A673 (cell line): ENCODE results near the gene GRID1.

Source experiments
- EZH2 ChIP-seq: fragments of 200-600 bp; sonication (generic); IDR thresholded peaks from 2 replicates; pipeline ENCODE4 v1.6.1; 2017; ENCODE audit warnings: borderline replicate concordance, low read depth, mild to moderate bottlenecking, mixed read lengths, antibody characterized with exemption, low read length; ENCODE audit not compliant: poor library complexity, severe bottlenecking
- TF ChIP-seq, protein P1 (sequence below): fragments of 300-800, 200-600 bp; sonication (generic); conservative IDR thresholded peaks from 2 replicates; pipeline ENCODE4 v1.5.1; 2017; ENCODE audit warnings: low read depth, mild to moderate bottlenecking, antibody characterized with exemption, low read length, moderate library complexity, mixed read lengths

DNA sequence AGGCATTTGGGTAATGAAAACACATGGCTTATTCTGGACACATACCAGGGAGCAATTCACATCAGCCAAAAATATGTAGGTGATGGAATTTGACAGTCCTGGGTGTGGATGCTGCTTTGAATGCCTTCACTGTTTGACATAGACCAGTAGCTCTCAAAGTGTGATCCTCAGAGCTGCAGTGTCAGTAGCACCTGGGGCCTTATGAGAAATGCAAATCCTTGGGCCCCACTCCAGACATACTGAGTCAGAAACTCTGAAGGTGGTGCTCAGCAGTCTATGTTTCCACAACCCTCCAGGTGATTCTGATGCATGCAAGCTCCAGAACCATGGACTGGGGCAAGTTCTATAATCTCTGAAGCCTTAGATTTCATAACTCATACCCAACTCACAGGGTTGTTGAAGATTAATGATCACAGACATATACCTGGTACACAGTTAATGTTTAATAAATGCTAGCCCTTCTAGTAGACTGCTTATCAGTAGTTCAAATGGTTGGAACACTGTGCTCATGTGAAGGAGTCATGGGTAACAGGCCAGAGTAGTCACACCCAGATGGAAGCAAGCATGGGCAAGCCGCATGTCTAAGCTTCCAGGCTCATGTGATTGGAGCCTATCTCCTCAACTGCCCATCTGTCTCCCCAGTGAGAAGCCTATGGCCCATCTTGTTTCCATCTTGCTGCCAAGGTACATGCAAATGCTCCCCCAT lies 715.7 kb downstream of the GRID1 start:
- TF ChIP-seq, protein P1, sequence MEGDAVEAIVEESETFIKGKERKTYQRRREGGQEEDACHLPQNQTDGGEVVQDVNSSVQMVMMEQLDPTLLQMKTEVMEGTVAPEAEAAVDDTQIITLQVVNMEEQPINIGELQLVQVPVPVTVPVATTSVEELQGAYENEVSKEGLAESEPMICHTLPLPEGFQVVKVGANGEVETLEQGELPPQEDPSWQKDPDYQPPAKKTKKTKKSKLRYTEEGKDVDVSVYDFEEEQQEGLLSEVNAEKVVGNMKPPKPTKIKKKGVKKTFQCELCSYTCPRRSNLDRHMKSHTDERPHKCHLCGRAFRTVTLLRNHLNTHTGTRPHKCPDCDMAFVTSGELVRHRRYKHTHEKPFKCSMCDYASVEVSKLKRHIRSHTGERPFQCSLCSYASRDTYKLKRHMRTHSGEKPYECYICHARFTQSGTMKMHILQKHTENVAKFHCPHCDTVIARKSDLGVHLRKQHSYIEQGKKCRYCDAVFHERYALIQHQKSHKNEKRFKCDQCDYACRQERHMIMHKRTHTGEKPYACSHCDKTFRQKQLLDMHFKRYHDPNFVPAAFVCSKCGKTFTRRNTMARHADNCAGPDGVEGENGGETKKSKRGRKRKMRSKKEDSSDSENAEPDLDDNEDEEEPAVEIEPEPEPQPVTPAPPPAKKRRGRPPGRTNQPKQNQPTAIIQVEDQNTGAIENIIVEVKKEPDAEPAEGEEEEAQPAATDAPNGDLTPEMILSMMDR: no peak
- TF ChIP-seq EZH2: no peak
